AG10803 (cell line): ENCODE measurements around the gene SEL1L2.
A peak's percentile ranks its signal among the peaks of the same experiment; 100 is the strongest.

ENCODE experiments used
- DNase-seq: peaks from one replicate; pipeline ENCODE4 v3.0.0; 2010; ENCODE audit warnings: low read depth
- H3K4me3 ChIP-seq: 2 replicates; pipeline ENCODE4 v1.5.1; 2011; ENCODE audit warnings: mild to moderate bottlenecking, low read length, control low read depth
- TF ChIP-seq, protein P1 (sequence below): conservative IDR thresholded peaks from 2 replicates; pipeline ENCODE4 v1.5.1; 2011; ENCODE audit warnings: mild to moderate bottlenecking, low read length, control low read depth, inconsistent platforms

SEL1L2 gene

DNA sequence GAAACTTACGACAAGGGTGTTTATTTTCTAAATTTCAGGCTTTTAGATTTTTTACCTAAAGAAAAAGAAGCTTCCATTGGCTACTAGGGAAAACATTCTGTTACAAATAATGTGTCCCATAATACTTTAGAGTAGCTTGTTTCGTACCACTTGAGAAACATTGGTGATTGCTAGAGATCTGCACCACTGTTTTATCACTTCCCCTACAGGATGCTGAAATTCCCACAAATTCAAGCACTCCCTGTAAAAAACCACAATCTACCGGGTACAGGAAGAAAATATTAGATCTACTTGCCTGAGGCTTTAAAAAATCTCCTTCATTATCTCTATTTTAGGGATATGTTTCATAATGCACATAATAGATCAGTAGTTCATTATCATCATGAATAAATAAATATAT lies 29.9 kb downstream of the SEL1L2 start:
- H3K4me3 ChIP-seq = no peak overlapping the region
- no peak for DNase-seq
- TF ChIP-seq, protein P1, sequence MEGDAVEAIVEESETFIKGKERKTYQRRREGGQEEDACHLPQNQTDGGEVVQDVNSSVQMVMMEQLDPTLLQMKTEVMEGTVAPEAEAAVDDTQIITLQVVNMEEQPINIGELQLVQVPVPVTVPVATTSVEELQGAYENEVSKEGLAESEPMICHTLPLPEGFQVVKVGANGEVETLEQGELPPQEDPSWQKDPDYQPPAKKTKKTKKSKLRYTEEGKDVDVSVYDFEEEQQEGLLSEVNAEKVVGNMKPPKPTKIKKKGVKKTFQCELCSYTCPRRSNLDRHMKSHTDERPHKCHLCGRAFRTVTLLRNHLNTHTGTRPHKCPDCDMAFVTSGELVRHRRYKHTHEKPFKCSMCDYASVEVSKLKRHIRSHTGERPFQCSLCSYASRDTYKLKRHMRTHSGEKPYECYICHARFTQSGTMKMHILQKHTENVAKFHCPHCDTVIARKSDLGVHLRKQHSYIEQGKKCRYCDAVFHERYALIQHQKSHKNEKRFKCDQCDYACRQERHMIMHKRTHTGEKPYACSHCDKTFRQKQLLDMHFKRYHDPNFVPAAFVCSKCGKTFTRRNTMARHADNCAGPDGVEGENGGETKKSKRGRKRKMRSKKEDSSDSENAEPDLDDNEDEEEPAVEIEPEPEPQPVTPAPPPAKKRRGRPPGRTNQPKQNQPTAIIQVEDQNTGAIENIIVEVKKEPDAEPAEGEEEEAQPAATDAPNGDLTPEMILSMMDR = no peak

DNA sequence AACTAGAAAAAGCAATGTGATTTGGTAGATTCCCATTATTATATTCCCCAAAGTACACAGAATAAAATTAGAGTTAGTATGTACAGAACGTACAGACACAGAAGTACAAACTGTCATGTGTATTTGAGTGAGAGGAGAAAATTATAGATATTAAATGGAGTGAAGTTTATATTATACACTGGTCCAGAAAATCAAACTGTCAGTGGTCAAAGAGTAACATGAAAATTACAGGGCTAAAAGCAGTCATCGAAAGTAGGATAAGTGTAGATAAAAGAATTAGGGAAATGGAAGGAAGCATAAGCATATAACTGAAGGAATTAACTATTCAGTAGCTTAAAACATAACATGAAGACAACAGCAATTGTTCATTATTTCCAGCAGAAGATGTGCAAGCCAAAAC lies 30.3 kb downstream of the SEL1L2 start:
- DNase-seq = no peak
- no peak overlapping the region for H3K4me3 ChIP-seq
- TF ChIP-seq, protein P1 = no peak

DNA sequence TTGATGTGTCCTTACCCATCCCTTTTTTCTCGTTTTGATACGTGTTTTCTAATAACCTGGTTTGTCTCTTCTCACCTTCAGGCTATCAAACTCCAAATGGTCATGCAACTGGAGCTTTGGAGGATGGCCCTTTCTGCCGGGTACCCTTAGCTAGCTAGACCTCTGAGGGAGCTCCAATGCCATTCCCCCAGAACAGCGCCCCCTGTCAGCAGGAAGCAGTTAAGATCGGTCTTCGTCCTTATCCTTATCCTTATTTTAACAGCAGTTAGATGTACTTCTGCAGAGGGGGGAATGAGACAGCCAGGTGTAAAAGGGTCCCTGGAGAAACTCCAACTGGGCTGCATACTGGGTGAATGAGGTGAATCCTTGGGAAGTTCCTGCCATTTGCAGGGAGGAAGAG lies 37.2 kb downstream of the SEL1L2 start:
- DNase-seq = no peak
- TF ChIP-seq, protein P1 = peak; percentile 15; the same call in 1 of the 2 replicates
- no peak overlapping the region for H3K4me3 ChIP-seq

DNA sequence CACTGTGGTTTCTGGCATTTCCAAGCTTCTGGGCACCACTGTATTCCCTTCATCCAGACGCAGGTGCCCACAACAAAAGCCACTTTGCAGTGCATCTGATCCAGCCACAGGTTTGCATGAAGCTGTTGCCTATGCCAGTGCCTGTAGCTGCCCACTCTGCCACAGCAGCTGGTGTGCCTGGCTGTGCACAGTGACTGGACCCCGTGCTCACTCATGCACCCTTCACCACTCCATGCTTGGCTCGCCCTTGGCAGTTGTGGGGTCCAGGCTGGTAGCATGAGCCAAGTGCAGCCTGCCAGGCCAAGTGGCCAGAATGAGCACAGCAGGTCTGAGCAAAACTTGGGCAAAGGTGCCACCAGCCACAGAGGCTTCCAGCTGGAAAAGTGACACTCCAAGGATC lies 42.7 kb downstream of the SEL1L2 start:
- H3K4me3 ChIP-seq = no peak overlapping the region
- TF ChIP-seq, protein P1 = no peak
- DNase-seq = no peak

DNA sequence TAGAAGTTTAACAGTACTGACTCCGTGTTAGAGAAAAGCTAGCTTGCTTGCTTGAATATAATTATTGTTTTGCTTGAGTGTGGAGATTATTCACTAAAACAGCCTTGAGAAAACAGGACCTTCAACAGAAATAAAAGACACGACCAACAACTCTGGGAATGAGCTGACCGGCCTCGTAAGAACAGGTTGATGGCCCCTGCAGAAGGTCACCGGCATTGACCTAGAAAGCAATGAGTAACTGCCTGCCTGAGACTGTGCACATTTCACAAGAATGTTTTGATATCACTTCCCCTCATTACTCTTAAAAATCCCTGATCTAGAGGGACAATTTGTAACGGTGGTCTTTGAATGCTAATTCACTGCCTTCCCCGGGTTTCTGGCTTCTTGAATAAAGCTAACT lies 49.4 kb downstream of the SEL1L2 start:
- no peak overlapping the region for H3K4me3 ChIP-seq
- TF ChIP-seq, protein P1 = no peak
- no peak for DNase-seq

DNA sequence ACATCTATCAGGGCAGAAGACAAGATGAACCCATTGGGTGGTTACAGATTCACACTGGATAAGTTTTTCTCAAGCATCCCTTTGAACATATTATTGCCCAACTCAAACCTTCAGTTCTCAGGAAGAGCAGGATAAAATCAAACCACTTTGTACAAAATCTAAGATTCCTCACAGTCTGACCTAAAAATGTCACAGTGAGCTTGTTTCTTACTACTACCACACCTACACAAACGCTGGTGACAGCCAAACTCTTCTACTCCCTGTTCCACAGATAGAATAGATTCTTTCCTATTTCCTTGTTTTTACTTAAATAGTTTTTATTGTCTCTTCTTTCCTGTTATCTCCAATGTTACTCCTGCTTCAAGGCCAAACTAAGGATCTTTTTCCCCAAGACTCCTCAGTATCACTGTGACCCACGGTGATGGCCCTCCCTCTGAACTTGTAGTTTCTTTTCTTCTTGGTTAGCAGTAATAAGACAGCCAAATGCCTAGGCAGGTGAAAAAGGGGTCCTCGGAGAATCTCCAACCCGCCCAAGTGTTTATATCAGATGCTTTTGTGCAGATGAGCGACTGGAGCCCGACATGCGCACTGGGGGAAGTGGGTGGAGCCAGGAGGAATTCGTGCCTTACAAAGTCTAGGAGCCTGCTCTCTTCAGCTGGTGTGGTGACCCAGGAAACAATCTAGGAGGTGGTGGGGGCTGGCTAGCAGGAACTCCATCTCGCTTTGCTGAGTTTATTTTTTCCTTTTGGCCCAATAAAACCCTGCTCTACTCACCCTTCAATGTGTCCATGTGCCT lies 53.4 kb downstream of the SEL1L2 start:
- no peak overlapping the region for H3K4me3 ChIP-seq
- DNase-seq = no peak
- TF ChIP-seq, protein P1 = no peak
